Hepatocyte (in vitro differentiated cells): ENCODE results near the gene PRCP.

Source experiments
- EZH2 ChIP-seq: fragments of 200-600 bp; sonication (generic); IDR thresholded peaks from 2 replicates; pipeline ENCODE4 v1.6.1; 2016; ENCODE audit warnings: antibody characterized with exemption, mild to moderate bottlenecking, borderline replicate concordance
- EZH2phosphoT487 ChIP-seq: fragments of 200-600 bp; sonication (generic); IDR thresholded peaks from one replicate; pipeline ENCODE4 v1.6.1; 2018; ENCODE audit warnings: antibody characterized with exemption, mild to moderate bottlenecking, low read depth, moderate library complexity; ENCODE audit not compliant: unreplicated experiment, severe bottlenecking
- TF ChIP-seq, protein P1 (sequence below): fragments of 200-600 bp; sonication (generic); IDR thresholded peaks from 2 replicates; pipeline ENCODE4 v1.5.1; 2016; ENCODE audit warnings: antibody characterized with exemption, mild to moderate bottlenecking; ENCODE audit not compliant: poor library complexity

DNA sequence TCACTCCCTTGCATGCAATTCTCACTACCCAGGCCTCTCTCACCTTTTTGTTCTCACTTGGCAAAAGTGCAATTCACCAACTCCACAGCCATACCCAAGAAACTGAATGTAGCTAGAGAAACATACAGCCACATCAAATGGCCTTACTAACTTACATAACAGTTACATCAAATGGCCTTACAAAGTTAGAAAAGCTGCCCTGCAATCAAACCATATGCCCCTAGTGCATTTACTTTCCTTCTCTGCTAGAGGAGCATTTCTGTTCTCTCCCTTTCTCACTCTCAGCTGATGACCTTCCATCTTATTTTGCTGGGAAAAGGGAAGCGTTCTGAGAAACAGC is 10.3 kb downstream of the PRCP start:
- TF ChIP-seq, protein P1, sequence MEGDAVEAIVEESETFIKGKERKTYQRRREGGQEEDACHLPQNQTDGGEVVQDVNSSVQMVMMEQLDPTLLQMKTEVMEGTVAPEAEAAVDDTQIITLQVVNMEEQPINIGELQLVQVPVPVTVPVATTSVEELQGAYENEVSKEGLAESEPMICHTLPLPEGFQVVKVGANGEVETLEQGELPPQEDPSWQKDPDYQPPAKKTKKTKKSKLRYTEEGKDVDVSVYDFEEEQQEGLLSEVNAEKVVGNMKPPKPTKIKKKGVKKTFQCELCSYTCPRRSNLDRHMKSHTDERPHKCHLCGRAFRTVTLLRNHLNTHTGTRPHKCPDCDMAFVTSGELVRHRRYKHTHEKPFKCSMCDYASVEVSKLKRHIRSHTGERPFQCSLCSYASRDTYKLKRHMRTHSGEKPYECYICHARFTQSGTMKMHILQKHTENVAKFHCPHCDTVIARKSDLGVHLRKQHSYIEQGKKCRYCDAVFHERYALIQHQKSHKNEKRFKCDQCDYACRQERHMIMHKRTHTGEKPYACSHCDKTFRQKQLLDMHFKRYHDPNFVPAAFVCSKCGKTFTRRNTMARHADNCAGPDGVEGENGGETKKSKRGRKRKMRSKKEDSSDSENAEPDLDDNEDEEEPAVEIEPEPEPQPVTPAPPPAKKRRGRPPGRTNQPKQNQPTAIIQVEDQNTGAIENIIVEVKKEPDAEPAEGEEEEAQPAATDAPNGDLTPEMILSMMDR = no peak
- TF ChIP-seq EZH2phosphoT487 = no peak
- TF ChIP-seq EZH2 = no peak
